Activated effector memory CD4-positive, alpha-beta T cell treated with Interleukin-2 at 50 U/mL for 16 hours (primary cell): ENCODE results near the gene FMNL2.

Source experiments
- DNase-seq: peaks from one replicate; pipeline ENCODE4 v3.0.0-alpha.2; 2020

Gene FMNL2

DNA sequence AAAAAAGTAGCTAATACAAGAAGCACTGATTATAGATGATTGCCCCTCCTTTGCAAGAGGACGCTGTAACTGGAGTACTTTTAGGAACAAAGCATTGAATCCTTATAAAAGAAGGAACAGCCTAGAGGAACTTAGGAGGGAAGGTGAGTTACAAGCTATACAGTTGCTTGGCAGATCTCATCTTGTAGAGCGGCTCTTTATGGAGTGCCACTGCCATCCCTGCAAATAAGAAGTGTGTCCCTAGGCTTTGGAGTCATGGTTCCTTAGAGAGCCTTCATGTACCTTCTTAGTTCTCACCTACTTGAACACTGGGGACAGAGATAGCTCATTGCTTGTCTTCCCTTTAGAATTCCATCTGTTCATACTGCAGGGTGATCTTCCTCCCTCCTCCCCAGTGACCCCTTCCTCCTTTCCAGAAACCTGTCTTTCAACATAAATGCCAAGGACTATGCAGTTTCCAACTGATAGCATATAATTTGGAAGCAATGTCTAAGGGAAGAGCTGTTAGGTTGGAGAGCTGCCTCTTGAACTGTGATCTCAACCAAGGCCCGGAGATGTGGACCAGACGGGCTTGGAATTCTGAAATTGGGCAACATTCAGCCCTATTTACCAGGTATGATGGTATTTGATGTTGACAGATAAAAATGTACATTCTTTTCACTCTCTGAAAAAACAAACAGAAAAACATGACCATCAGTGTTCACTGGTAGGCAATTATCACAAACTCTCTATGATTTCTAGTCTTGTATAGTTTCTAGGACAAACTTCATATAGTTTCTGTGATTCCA lies 7.5 kb downstream of the FMNL2 start:
- no peak for DNase-seq

DNA sequence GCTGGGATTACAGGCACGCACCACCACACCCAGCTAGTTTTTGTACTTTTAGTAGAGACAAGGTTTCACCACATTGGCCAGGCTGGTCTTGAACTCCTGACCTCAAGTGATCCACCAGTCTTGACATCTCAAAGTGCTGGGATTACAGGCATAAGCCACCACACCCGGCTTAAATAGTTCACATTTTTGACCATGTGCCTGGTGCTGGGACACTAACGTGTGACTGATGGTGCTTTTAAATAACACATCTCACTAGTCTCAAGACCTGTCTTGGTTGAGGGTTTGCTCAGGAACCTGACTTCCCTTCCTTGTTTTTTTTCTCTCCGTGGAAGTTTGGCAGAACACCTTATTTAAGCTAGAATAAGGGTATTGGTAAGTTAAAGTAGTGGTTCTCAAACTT lies 8.5 kb downstream of the FMNL2 start:
- DNase-seq: no peak

DNA sequence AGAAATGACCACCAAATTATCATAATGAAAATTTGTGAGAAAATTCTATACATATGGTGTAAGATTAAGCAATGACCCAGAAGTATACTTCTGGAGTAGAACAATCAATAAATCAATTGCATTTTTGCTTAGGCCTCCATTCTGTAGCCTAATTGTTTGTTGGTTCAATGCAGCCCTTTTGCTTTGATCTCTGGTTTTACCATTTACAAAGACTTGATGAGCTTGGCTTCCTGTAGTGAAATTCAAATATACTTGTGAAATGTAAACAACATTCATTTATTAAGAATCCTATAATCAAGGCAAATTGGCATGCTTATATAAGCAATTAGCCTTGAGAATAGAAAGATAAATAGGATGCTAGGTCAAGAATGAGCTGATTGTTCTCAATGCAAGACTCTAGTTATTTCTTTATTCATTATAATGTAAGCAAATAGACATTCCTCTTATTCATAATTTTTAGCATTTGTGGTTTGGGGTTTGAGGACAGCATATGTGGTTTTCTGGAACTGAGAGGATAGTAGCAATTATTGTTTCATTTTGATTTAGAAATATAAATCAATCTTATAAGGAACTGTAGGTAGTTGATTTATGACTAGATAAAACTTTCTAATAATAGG lies 9.7 kb downstream of the FMNL2 start:
- no peak for DNase-seq

DNA sequence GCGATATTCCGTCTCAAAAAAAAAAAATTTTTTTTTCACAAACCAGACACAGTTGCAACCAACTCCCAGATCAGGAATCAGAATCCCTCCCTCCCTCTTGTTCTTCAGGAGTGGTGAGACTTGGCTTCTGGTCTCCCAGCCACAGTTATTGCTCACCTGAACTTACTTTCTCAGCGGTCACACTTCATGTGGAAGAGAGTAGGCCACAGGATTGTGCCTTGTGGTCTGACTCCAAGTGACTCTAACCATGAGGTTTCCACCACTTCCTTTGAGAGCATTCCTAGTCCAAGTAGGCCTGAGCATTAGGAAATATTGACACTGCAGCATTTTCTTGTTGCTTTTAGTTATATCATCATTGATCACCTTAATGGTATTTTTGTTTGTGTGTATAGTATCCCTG lies 12.1 kb downstream of the FMNL2 start:
- DNase-seq: no peak

DNA sequence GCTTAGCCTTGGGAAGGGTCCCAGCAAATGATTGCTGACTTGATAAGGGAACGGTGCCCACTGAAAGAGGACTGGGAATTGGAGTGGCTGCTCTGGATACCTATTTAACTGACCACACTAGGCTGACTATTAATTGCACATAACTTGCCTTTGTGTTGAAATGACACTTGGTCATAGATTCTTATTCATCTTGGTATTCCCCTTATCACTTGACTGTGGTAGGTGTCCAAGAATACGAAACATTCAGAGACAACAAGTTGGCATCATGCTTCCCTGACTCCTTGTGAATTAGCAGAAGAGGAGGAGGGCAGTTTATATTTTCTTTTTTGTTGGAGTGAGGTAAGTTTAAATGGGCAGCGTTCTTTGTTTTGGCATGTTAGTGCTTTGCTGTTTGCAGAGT lies 13.4 kb downstream of the FMNL2 start:
- no peak for DNase-seq

DNA sequence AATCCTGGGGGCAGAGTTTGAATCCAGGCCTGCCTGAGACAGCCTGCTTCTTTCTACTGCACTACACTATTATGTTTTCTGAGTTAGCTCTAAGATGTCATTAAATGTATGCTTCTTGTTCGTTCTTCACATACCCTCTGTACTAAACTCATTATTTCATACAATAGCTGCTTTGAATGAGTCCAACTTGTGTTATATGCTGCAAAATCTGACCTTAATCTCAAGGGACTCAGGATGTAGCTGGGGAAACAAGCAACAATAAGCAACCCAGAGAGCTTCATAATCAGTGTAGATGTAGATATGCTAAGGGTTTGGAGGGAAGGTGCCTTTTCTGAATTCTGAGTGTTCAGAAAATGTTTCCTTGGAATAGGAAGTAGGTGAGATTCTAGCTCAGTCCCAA lies 14.4 kb downstream of the FMNL2 start:
- no peak for DNase-seq

DNA sequence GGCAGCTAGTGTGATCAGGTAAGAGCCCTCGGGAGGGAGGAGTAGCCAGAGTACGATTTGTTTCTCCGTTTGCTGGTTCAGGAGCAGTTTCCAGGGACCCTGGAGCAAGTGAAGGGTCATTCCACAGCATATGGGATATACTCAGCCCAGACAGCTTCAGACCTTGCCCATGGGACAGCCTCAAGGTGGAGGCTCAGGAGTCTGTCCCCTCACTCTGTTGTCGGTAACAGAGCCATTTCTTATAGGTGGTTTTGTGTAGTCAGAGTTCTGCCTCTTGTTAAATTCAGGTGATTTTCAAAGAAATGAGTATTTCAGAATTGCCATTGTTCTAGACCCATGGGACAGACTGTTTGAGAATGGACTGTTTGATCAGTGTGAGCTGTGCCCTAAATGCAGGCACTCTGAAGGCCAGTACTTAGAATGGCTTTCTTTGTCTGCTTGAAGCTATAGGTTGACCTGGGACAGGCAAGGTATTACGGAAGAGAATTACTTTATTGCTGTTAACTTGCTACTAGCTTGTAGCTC lies 15.2 kb downstream of the FMNL2 start:
- no peak for DNase-seq

DNA sequence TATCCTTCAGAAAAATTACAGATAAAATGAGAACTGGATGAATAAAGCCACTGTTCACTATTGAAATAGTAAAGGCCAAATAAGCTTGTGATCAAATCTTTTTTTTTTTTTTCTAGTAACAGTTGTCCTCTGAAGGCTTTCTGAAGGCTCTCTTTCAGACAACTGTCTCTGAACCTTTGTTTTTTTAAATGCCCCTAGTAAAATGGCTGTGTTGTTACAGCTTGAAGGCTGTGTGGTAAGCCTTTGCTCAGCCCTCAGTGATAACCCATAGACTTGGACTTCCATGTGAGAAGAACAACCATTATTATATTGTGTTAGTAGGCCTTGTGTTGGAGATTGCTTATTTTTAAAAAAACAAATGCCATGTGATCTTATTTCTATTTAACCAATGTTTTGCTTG lies 17.6 kb downstream of the FMNL2 start:
- no peak for DNase-seq

DNA sequence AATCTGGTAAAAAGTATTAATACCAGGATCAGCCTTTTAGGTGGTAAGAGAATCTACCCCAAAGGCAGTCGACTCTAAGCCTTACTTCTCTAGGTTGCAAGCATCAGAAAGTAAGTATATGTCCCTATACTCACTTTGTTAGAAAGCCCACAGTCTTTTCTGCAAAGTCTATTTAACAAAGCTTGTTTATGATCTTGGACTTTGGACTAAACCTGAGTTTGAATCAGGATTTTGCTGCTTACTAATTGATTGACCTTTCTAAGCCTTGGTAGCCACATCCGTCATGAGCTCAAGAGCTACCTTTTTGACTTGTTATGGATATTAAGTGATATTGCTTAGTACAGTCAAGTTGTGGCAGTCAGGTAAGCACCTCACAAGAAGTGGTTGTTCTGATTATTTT lies 18.4 kb downstream of the FMNL2 start:
- no peak for DNase-seq

DNA sequence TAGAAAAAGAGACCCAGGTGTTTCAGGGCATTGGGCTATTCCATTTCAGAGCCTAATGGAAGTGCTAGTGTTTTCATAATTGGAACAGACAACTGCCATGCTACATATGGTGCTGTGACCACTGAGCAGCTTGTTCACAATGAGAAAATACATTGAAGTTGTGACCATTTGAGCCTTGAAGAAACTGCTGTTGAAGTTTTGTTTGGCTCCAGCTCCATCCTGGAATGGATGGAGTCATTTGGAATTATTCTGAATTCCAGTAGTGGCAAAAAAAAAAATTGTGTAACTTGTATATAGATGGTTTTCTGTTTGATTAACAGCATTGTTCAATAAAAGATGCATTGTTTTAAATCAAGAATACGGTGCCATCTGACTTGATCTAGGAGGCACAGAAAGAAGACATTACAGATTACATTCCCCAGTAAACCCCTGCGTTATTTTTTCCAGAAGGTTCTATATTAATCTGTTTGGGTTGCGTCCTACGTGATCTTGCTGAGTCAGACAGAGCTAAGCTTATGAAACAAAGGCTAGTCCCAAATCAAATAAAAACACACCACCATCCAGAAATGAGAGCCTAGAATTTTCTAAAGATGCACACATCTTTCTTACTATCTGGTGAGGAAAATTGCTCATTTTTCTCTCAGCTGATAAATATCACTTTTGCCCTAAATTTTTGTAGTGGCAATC lies 19.2 kb downstream of the FMNL2 start:
- no peak for DNase-seq

DNA sequence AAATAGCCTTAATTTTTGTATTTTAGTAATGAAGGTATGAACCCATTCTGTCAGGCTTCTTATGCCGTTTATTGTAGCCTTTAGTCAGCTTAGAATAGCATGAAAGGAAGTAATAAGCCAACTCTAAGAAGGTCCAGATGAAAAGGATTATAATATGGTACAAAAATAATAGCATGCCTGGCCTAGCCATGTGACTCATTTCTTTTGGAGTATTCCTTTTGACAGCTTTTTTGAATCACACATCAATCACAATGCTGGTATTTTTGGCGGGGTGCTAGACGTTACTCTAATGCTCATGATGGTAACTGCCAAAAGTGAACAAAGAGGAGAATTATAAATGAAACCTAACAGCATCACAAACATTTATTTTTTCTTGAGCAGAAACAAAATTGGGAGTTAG lies 19.9 kb downstream of the FMNL2 start:
- no peak for DNase-seq

DNA sequence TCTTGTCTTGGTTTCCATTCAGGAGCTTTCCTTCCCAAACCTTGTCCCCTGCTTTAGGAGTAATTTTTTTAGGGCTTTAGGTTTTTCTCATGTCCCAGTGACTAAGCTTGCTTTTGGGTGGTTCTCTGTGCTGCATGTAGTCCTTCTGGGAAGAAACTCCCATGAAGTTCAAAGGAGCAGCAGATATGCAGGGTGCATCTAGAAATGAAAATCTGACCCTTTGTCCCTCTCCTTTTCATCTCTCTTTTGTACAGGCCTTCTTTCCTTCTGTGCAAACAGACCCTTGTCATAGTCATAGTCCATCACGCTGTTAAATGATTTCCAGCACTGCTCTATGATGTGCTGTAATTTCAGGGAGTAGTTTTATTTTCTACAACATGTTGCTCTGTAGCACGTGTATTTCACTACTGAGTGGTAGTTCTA lies 20.4 kb downstream of the FMNL2 start:
- no peak for DNase-seq

DNA sequence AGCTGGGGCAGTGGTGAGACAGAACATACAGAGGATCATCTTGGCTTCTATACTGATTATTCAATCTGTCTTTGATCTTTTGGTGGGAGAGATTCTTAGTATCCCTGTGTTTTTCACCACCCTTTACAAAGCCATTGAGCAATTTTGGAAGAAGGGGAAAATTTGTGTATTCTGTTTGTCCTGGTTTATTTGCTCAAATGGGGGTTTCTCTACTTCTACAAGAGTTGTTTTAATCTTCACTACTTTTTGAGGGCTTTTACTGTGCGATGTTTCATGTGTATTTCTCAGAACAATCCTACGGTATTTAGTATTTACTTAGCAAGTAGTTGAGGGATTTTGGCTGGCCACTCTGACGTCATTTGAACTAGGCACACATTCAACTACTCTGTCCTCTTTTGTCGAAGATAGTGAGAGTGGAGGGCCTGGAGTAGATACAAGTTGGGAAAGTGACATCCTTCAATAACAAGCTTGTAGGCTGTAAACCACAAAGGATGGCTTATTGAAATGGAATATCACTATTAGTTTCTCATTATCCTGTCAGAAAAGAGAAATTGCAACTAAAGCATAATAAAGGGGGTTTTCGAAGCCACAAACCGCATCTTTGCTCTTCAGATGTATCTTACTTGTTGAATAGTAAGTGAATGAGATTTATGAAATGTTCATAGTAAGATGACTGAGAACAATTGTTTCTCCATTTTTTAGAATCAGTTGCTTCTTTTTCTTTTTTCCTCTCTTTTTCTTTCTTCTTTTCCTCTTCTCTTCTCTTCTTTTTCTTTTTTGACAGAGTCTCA lies 24.8 kb downstream of the FMNL2 start:
- DNase-seq: no peak

DNA sequence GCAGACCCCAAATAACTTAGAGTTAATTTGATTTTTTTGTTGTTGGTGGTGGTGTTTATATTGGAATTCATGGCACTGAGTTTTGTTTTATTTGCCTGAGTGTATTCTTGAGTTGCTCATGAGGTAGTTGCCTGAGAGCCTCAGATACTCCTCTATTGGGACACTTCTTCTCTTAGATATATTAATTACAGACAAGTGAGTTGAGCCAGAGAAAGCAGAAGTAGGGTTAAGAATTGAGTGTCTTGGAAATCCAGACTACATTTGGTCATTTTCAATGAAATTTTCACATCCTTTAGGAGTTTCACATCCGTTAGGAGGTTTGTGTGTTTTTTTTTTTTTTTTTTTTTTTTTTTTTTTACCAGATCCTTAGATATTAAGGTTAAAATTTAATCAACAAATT lies 29.0 kb downstream of the FMNL2 start:
- no peak for DNase-seq

DNA sequence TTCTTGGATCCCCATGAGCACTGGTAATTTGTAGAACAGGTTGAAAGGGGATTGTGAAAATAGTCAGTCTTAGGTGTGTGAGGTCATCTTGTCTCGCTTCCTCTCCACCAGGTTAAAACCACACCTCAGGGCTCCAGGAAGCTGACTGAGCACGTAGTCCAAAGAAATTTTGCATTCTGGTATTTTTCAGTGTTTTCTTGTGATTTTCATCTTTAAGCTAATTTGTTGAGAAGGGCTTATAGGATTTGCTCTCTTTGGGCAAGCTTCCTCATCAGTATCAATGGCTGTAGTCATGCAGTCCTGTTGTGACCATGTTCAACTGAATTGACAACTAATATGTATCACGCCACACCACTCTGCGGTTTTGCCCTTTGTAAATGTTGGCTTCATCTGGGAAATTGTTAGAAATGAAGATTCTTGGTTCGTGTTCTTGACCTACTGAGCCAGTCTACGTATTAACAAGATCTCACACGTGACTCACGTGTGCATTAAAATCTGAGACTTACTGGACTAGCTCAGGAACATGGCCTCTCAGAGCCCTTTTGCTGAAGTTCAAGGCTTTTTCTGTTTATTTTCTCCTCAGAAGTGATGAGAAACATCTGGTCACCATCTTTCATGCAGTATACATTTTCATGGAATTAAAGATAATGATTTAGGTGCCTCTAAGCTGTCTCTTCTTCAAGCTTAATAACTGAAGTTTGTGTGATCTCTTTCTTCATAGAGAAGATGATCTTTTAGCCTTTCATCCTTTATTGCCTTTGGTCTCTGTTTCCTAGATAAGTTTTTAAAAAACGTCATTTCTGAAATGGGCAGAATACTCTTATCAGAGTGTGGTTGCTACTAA lies 32.8 kb downstream of the FMNL2 start:
- DNase-seq: no peak

DNA sequence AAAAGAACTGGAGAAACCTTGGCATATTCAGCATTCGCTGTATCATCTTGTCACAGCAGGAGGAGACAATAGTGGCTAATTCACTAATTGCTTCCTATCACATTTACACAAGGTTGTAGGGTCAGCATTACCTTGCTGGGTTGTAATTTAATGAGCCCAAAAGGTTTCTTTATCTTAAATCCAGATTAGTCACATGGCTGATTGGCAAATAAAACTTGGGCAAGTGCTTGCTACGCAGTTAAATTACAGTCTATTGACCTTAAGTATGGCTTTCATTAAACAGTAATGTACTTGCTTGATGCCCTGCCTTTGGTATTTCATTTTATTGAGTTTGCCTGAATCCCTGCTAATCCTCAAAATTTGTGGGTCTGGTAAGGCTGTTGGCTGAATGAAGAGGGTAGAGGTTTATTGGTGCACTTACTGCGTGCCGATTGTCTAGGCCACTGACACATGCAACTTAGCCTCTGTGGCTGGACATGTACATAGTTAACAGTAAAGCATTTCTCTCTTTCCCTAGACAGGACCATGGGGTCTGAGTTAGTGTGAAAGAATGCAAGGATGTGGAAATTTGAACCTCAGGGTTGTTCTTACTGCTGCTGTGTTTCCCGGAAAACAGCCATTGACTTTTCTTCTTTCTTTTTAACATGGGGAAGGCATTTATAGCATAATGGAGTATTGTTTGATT lies 34.3 kb downstream of the FMNL2 start:
- DNase-seq: no peak

DNA sequence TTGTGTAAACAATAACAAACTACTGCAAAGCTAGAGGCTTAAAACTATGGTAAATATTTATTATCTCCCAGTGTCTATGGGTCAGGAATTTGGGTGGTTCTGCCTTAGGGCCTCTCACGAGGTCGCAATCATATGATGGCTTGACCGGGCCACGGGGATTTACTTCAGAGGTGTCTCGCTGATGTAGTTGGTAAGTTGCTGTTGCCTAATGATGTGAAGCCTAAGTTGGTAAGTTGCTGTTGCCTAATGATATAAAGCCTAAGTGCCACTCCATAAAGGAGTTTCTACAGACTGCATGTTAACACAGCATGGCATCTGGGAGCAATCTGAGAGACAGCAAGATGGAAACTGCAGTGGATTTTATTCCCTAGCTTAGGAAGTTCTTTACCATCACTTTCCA lies 35.8 kb downstream of the FMNL2 start:
- no peak for DNase-seq

DNA sequence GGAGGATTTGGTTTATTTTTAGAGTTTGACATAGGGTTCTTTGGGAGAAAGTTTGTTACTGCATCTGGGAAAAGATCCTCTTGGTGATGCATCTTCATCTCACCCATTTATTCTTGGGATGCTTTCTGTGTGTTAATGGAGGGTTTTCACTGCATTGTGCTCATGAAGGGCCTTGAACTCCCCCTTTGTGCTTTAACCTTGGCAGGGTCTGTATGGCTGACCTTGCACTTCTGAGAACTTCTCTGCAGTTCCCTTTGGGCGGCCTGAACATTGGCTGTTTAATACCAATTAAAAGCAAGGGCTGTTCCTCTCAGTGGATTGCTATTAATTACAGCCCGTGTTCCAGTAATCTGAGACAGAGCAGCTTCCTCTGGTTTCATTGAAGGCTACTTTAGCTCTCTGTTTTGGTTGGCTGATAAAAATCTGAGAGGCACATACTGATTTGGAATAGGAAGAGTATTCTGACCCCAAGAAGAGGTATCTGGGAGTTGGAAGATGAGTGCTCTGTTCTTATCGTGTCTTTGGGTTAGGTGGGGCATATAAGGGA lies 37.5 kb downstream of the FMNL2 start:
- no peak for DNase-seq

DNA sequence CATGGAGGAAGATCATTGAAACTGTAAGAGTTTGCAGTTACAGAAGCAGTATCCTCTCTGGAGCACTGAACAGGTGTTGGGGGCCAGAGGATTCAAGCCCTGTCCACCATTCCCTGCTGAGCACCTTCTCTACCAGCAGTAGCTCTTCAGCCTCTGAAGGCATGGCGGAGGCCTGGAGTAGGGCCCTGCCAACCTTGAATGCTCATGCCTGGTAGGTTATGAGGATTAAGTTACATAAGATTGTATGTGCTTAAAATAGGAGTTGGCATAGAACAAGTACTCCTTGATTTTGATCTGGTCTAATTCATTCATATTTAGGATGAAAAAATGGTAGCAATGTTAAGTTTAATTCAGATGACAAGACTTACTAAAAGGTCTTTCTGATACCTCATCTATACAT lies 40.2 kb downstream of the FMNL2 start:
- DNase-seq: no peak

DNA sequence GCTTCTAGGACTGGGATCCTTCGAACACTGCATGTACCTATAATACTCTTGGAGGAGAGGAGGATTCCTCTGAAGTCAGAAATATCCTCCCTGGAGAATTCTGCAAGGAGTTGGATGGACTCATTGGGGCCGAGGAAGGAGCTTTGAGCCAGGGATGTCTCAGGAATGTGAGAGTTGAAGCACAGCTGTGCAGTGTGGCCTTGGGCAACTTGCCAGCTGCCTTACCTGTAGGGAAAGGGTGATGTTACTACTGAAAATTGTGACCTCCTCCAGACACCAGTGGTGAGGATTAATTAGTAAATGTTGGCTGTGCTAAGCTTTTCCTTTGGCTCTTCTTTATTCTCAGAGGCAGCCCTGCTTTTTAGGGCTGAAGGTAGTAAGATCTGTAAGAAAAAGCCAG lies 41.4 kb downstream of the FMNL2 start:
- no peak for DNase-seq

DNA sequence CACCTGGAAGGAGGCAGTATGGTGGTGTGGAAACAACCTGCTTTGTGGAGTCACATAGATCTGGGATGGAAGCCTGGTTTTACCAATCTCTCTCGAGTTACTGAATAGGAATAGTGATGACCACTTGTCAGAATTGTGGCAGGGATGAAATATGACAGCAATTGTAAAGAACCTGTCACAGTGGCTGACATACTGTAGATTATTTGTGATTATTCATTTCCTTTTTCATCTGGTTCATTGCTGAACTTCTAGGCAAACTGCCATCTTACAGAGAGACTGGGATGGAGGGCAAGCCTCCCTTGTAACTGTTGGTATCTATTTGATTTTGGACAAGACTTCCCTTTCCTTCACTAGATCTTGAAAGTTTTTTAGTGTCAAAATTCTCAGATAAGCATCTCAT lies 42.0 kb downstream of the FMNL2 start:
- DNase-seq: no peak
